Trophoblast cell (in vitro differentiated cells and primary cell): ENCODE data around the gene EVI2A.
"Not testable (repeated sequence)": the region's sequence is repeated elsewhere in the genome, so short reads cannot be mapped to it uniquely, and the experiment has no call there.

Experiments
- DNase-seq, 2 donors: peaks; one replicate each; pipeline ENCODE4 v3.0.0-alpha.2; 2016
- H2AFZ ChIP-seq: 2 replicates; pipeline ENCODE4 v1.6.1; 2013; ENCODE audit warnings: low read length, moderate library complexity, mild to moderate bottlenecking; ENCODE audit not compliant: insufficient read depth, poor library complexity
- H2AK5ac ChIP-seq: 2 replicates; pipeline ENCODE4 v1.6.1; 2013; ENCODE audit warnings: mild to moderate bottlenecking, low read length
- H2BK120ac ChIP-seq: 2 replicates; pipeline ENCODE4 v1.6.1; 2013; ENCODE audit warnings: low read length, mild to moderate bottlenecking, moderate library complexity; ENCODE audit not compliant: insufficient read depth, poor library complexity
- H2BK12ac ChIP-seq: 2 replicates; pipeline ENCODE4 v1.6.1; 2013; ENCODE audit warnings: mild to moderate bottlenecking, low read length, moderate library complexity
- H2BK5ac ChIP-seq: 2 replicates; pipeline ENCODE4 v1.6.1; 2013; ENCODE audit warnings: low read length, low read depth, moderate library complexity, mild to moderate bottlenecking; ENCODE audit not compliant: poor library complexity
- H3K14ac ChIP-seq: 2 replicates; pipeline ENCODE4 v1.6.1; 2013; ENCODE audit warnings: mild to moderate bottlenecking, low read length
- H3K18ac ChIP-seq: 2 replicates; pipeline ENCODE4 v1.6.1; 2013; ENCODE audit warnings: mild to moderate bottlenecking, low read length
- H3K23ac ChIP-seq: 2 replicates; pipeline ENCODE4 v1.6.1; 2013; ENCODE audit warnings: low read length
- H3K27ac ChIP-seq: 2 replicates; pipeline ENCODE4 v1.5.1; 2013; ENCODE audit warnings: low read depth, mild to moderate bottlenecking, inconsistent platforms, low read length, moderate library complexity
- H3K27me3 ChIP-seq: 2 replicates; pipeline ENCODE4 v1.6.1; 2013; ENCODE audit warnings: inconsistent platforms, mild to moderate bottlenecking, low read length, moderate library complexity; ENCODE audit not compliant: insufficient read depth
- H3K36me3 ChIP-seq, 2 experiments: 1 replicate in 1 of 2; 2 replicates in 1 of 2; pipeline ENCODE4 v1.6.1; 2013; ENCODE audit warnings: low read length in 2 of 2, mild to moderate bottlenecking in 2 of 2, moderate library complexity in 1 of 2; ENCODE audit not compliant: insufficient read depth in 2 of 2, control insufficient read depth in 1 of 2
- H3K4ac ChIP-seq: 2 replicates; pipeline ENCODE4 v1.6.1; 2013; ENCODE audit warnings: low read depth, mild to moderate bottlenecking, low read length, moderate library complexity
- H3K4me1 ChIP-seq, 2 experiments: 1 replicate in 1 of 2; 2 replicates in 1 of 2; pipeline ENCODE4 v1.6.1; 2013; ENCODE audit warnings: low read length in 2 of 2, mild to moderate bottlenecking in 2 of 2, moderate library complexity in 1 of 2; ENCODE audit not compliant: insufficient read depth in 2 of 2, control insufficient read depth in 1 of 2
- H3K4me2 ChIP-seq: 2 replicates; pipeline ENCODE4 v1.6.1; 2013; ENCODE audit warnings: inconsistent platforms, mild to moderate bottlenecking, low read length, moderate library complexity
- H3K4me3 ChIP-seq: 2 replicates; pipeline ENCODE4 v1.5.1; 2013; ENCODE audit warnings: mild to moderate bottlenecking, low read depth, low read length, inconsistent platforms
- H3K79me1 ChIP-seq: one replicate; pipeline ENCODE4 v1.6.1; 2013; ENCODE audit warnings: low read length
- H3K79me2 ChIP-seq: 2 replicates; pipeline ENCODE4 v1.6.1; 2013; ENCODE audit warnings: low read length, mild to moderate bottlenecking; ENCODE audit not compliant: control insufficient read depth, insufficient read depth, poor library complexity
- H3K9ac ChIP-seq: 2 replicates; pipeline ENCODE4 v1.6.1; 2013; ENCODE audit warnings: mild to moderate bottlenecking, low read length
- H3K9me3 ChIP-seq: 2 replicates; pipeline ENCODE4 v1.6.1; 2013; ENCODE audit warnings: low read depth, mild to moderate bottlenecking, control low read depth, inconsistent platforms, low read length; ENCODE audit not compliant: insufficient read depth
- H4K12ac ChIP-seq: 2 replicates; pipeline ENCODE4 v1.6.1; 2013; ENCODE audit warnings: low read depth, mild to moderate bottlenecking, low read length, moderate library complexity
- H4K8ac ChIP-seq: 2 replicates; pipeline ENCODE4 v1.6.1; 2013; ENCODE audit warnings: low read depth, mild to moderate bottlenecking, low read length, moderate library complexity
- H4K91ac ChIP-seq: one replicate; pipeline ENCODE4 v1.6.1; 2013; ENCODE audit warnings: low read depth, mild to moderate bottlenecking, low read length, moderate library complexity
- WGBS: extraction: QIAGEN DNeasy Blood & Tissue Kit; methylation state at CpG from one replicate; pipeline ENCODE4 v1.1.7; 2013; ENCODE audit warnings: missing lambda C conversion rate; ENCODE audit not compliant: insufficient read length, insufficient coverage; ENCODE audit errors: extremely low coverage; 5-methylcytosine and 5-hydroxymethylcytosine counted together

The EVI2A gene

GRCh38 chr17:31345191-31345747 lies 23.8 kb upstream of the EVI2A start:
- not testable (repeated sequence) for H3K27ac ChIP-seq, H3K9me3 ChIP-seq, H4K12ac ChIP-seq, DNase-seq, H3K4me1 ChIP-seq, H3K4me2 ChIP-seq, H2BK12ac ChIP-seq, H3K14ac ChIP-seq, H4K91ac ChIP-seq, H3K18ac ChIP-seq, H3K79me1 ChIP-seq, H4K8ac ChIP-seq, H2AK5ac ChIP-seq, H2AFZ ChIP-seq, H2BK120ac ChIP-seq, H3K4ac ChIP-seq, H2BK5ac ChIP-seq, H3K27me3 ChIP-seq, H3K9ac ChIP-seq, H3K4me3 ChIP-seq, H3K79me2 ChIP-seq, H3K23ac ChIP-seq
- H3K36me3 ChIP-seq: peaks cover 6 to 11% of the 10 kb centered on the region in 2 experiments
- no CpG with 5 or more reads among the region's 34 CpGs for WGBS

DNA sequence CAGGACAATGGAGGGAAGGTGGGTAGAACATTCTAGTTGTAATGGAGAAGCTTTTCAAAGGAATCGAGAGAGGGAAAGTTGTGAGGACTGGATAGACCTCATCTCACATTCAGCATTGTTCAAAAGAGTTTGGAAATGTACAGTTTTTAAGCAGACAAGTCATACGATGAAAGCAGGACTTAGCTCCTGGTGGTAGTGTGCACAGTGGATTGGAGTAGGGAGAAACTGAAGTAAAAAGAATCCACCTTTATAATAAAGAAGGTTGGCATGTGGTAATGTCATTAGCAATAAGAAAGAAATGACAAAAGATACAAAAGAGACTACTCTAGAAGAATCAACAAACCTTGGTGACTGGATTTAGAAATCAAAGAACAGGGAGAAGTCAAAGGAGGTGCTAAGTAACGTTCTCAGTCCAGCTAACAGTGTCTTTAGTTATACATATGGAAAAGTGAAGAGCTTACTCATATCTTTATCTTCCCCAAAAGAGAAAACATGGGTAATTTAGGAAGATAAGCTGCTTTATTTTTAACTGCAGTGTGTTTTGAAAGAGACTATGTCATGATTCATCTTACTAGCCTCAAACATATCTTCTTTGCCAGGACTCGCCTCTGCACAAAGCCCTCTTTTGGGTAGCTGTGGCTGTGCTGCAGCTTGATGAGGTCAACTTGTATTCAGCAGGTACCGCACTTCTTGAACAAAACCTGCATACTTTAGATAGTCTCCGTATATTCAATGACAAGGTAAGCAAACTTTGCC lies 18.7 kb upstream of the EVI2A start:
- H3K23ac ChIP-seq: no peak overlapping the region
- no peak overlapping the region for H3K27ac ChIP-seq
- DNase-seq: peak in 1 of 2 donors; percentile 10
- no peak overlapping the region for H4K8ac ChIP-seq
- WGBS: no CpG with 5 or more reads among the region's 6 CpGs
- H3K79me1 ChIP-seq: no peaks in the 10 kb centered on the region
- H3K14ac ChIP-seq: no peak overlapping the region
- H2BK12ac ChIP-seq: no peak overlapping the region
- no peak overlapping the region for H2AK5ac ChIP-seq
- H2AFZ ChIP-seq: no peak overlapping the region
- H3K9me3 ChIP-seq: no peaks in the 10 kb centered on the region
- no peak overlapping the region for H3K4me3 ChIP-seq
- no peaks in the 10 kb centered on the region for H3K27me3 ChIP-seq
- H3K4ac ChIP-seq: no peak overlapping the region
- no peak overlapping the region for H4K12ac ChIP-seq
- no peaks in the 10 kb centered on the region for H3K4me1 ChIP-seq
- no peaks in the 10 kb centered on the region for H3K79me2 ChIP-seq
- no peak overlapping the region for H3K18ac ChIP-seq
- no peak overlapping the region for H2BK5ac ChIP-seq
- H3K9ac ChIP-seq: no peak overlapping the region
- no peak overlapping the region for H3K4me2 ChIP-seq
- H2BK120ac ChIP-seq: no peak overlapping the region
- H4K91ac ChIP-seq: no peak overlapping the region
- peaks cover 8 to 17% of the 10 kb centered on the region in 2 experiments for H3K36me3 ChIP-seq

DNA sequence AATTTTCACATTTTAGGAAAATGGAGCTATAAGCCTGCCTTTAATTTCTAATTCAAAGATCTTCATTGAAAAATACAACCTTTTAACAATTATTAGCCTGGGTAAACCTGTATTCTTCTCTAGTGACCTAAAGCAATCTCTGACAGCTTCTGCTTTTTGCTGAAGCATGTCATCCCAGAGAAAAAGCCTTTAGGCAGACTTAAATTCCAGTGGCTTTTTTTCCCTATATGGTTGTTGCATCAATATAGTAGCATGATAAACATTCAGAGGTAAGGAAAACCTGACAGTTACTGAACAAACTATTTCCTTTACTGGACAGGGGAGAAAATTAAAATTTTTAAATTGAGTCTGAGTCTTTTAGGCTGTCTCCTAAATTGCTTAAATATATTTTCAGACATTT lies 7.8 kb upstream of the EVI2A start:
- no peak overlapping the region for H3K14ac ChIP-seq
- no peak overlapping the region for H3K4me3 ChIP-seq
- no peak overlapping the region for H4K12ac ChIP-seq
- no peak overlapping the region for H3K4ac ChIP-seq
- H3K4me1 ChIP-seq: peaks cover 0 to 5% of the 10 kb centered on the region in 2 experiments
- H2AK5ac ChIP-seq: no peak overlapping the region
- no peaks in the 10 kb centered on the region for H3K79me1 ChIP-seq
- H3K9me3 ChIP-seq: no peaks in the 10 kb centered on the region
- no peak overlapping the region for H2AFZ ChIP-seq
- peak; percentile 3 to 65 for DNase-seq
- no peak overlapping the region for H3K23ac ChIP-seq
- no peak overlapping the region for H3K9ac ChIP-seq
- H3K36me3 ChIP-seq: peaks cover 5 to 11% of the 10 kb centered on the region in 2 experiments
- H4K91ac ChIP-seq: no peak overlapping the region
- H3K27ac ChIP-seq: no peak overlapping the region
- no peak overlapping the region for H2BK12ac ChIP-seq
- no peaks in the 10 kb centered on the region for H3K27me3 ChIP-seq
- no peak overlapping the region for H3K18ac ChIP-seq
- no peak overlapping the region for H3K4me2 ChIP-seq
- H2BK5ac ChIP-seq: no peak overlapping the region
- H2BK120ac ChIP-seq: no peak overlapping the region
- no peak overlapping the region for H4K8ac ChIP-seq
- H3K79me2 ChIP-seq: no peaks in the 10 kb centered on the region

DNA sequence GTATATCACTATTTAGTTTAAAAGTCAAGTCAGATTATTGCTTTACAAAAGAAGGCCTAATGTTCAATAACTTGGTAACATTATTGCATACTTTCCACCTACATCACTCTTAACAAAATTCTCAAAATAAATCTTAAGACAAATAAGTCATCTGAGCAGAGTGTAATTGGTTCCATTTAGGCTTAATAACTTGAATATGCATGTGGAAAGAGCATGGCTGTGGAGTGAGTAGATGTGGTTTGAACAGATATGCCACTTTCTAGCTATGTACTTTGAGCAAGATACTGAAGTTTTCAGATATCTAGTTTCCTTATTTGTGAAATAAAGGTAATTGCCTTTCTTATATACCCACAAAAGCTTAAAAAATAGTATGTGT lies 6.7 kb upstream of the EVI2A start:
- H3K14ac ChIP-seq: no peak overlapping the region
- H3K79me1 ChIP-seq: no peaks in the 10 kb centered on the region
- H2AK5ac ChIP-seq: no peak overlapping the region
- H3K23ac ChIP-seq: no peak overlapping the region
- DNase-seq: no peak
- no peak overlapping the region for H3K18ac ChIP-seq
- no peak overlapping the region for H3K4me3 ChIP-seq
- H2BK120ac ChIP-seq: no peak overlapping the region
- no peak overlapping the region for H3K9ac ChIP-seq
- peaks cover 5 to 11% of the 10 kb centered on the region in 2 experiments for H3K36me3 ChIP-seq
- H3K4me1 ChIP-seq: peaks cover 0 to 5% of the 10 kb centered on the region in 2 experiments
- no peak overlapping the region for H4K12ac ChIP-seq
- H2BK12ac ChIP-seq: no peak overlapping the region
- no peak overlapping the region for H3K27ac ChIP-seq
- H3K4ac ChIP-seq: no peak overlapping the region
- no peak overlapping the region for H3K4me2 ChIP-seq
- no peaks in the 10 kb centered on the region for H3K9me3 ChIP-seq
- no peaks in the 10 kb centered on the region for H3K79me2 ChIP-seq
- no peak overlapping the region for H4K91ac ChIP-seq
- H4K8ac ChIP-seq: no peak overlapping the region
- no peak overlapping the region for H2AFZ ChIP-seq
- H2BK5ac ChIP-seq: no peak overlapping the region
- H3K27me3 ChIP-seq: no peaks in the 10 kb centered on the region
